Mesendoderm (in vitro differentiated cells): ENCODE data around the gene RHOA.
A peak's percentile ranks its signal among the peaks of the same experiment; 100 is the strongest.

Experiments used
- DNase-seq: peaks from one replicate; pipeline ENCODE4 v3.0.0; 2013
- H2AK5ac ChIP-seq: 2 replicates; pipeline ENCODE4 v1.6.1; 2013; ENCODE audit warnings: low read length, inconsistent platforms
- H2BK120ac ChIP-seq: 2 replicates; pipeline ENCODE4 v1.6.1; 2013; ENCODE audit warnings: low read depth, mild to moderate bottlenecking, low read length, moderate library complexity, mixed read lengths
- H2BK15ac ChIP-seq: replicated peaks from 2 replicates; pipeline ENCODE4 v1.6.1; 2013; ENCODE audit warnings: low read depth, mild to moderate bottlenecking, moderate library complexity
- H2BK5ac ChIP-seq: 2 replicates; pipeline ENCODE4 v1.6.1; 2013; ENCODE audit warnings: low read length, inconsistent platforms
- H3K18ac ChIP-seq: 2 replicates; pipeline ENCODE4 v1.6.1; 2013; ENCODE audit warnings: mild to moderate bottlenecking, low read length, mixed read lengths
- H3K23ac ChIP-seq: one replicate; pipeline ENCODE4 v1.6.1; 2013; ENCODE audit warnings: low read length
- H3K27ac ChIP-seq: 2 replicates; pipeline ENCODE4 v1.5.1; 2013; ENCODE audit warnings: low read depth, mild to moderate bottlenecking, inconsistent platforms, low read length, moderate library complexity
- H3K27me3 ChIP-seq: 2 replicates; pipeline ENCODE4 v1.6.1; 2013; ENCODE audit warnings: low read length, control low read depth, mild to moderate bottlenecking, inconsistent platforms; ENCODE audit not compliant: insufficient read depth, poor library complexity
- H3K36me3 ChIP-seq: 2 replicates; pipeline ENCODE4 v1.6.1; 2013; ENCODE audit warnings: low read length, inconsistent platforms; ENCODE audit not compliant: control insufficient read depth, insufficient read depth
- H3K4ac ChIP-seq: one replicate; pipeline ENCODE4 v1.6.1; 2013; ENCODE audit warnings: low read depth, mild to moderate bottlenecking, low read length, moderate library complexity
- H3K4me1 ChIP-seq: 2 replicates; pipeline ENCODE4 v1.6.1; 2013; ENCODE audit warnings: low read depth, low read length, inconsistent platforms; ENCODE audit not compliant: control insufficient read depth
- H3K4me2 ChIP-seq: 2 replicates; pipeline ENCODE4 v1.6.1; 2013; ENCODE audit warnings: low read length
- H3K4me3 ChIP-seq: 2 replicates; pipeline ENCODE4 v1.5.1; 2013; ENCODE audit warnings: mild to moderate bottlenecking, low read length
- H3K56ac ChIP-seq: one replicate; pipeline ENCODE4 v1.6.1; 2013; ENCODE audit warnings: low read length
- H3K79me1 ChIP-seq: 2 replicates; pipeline ENCODE4 v1.6.1; 2013; ENCODE audit warnings: low read length, inconsistent platforms
- H3K79me2 ChIP-seq: 2 replicates; pipeline ENCODE4 v1.6.1; 2013; ENCODE audit warnings: mild to moderate bottlenecking, low read length; ENCODE audit not compliant: control insufficient read depth, insufficient read depth
- H3K9ac ChIP-seq: 2 replicates; pipeline ENCODE4 v1.6.1; 2013; ENCODE audit warnings: low read length, inconsistent platforms
- H4K5ac ChIP-seq: one replicate; pipeline ENCODE4 v1.6.1; 2013; ENCODE audit warnings: low read length
- H4K8ac ChIP-seq: one replicate; pipeline ENCODE4 v1.6.1; 2013; ENCODE audit warnings: low read depth, mild to moderate bottlenecking, control low read depth, low read length, moderate library complexity
- WGBS: extraction: QIAGEN DNeasy Blood & Tissue Kit; methylation state at CpG from one replicate; pipeline ENCODE4 v1.1.7; 2013; ENCODE audit warnings: low lambda C conversion rate, missing lambda C conversion rate; ENCODE audit not compliant: insufficient coverage; ENCODE audit errors: extremely low coverage; 5-methylcytosine and 5-hydroxymethylcytosine counted together

RHOA gene

DNA sequence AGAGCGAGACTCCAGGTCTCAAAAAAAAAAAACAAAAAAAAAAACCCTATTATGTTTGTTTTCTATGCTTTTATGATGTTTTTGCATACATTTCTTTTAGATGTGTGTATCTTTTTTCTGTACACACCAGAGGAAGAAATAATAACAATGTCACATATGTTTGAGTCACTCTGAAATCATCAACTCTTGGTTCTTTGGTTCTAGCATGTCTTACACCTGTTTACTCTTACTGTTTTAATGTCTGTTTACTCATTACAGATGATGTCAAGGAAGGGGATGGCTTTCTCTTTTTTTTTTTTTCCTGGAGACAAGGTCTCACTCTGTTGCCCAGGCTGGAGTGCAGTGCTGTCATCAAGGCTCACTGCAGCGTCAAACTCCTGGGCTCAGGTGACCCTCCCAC lies 24.1 kb downstream of the RHOA start:
- Histone ChIP-seq H3K18ac (no peak overlapping the region), H3K23ac (no peak overlapping the region), H3K4me1 (no peaks in the 10 kb centered on the region), H2AK5ac (no peak overlapping the region), H3K4me3 (no peak overlapping the region), H4K5ac (no peak overlapping the region), H4K8ac (no peak overlapping the region), H3K79me1 (peaks cover 14% of the 10 kb centered on the region), H3K27ac (no peak overlapping the region), H2BK120ac (no peak overlapping the region), H3K4me2 (no peak overlapping the region), H3K56ac (no peak overlapping the region), H3K27me3 (no peaks in the 10 kb centered on the region), H2BK5ac (no peak overlapping the region), H3K4ac (no peak overlapping the region), H2BK15ac (no peak overlapping the region), H3K79me2 (peaks cover 83% of the 10 kb centered on the region), H3K36me3 (no peaks in the 10 kb centered on the region), H3K9ac (no peak overlapping the region)
- no CpG with 5 or more reads among the region's 2 CpGs for WGBS
- no peak for DNase-seq

DNA sequence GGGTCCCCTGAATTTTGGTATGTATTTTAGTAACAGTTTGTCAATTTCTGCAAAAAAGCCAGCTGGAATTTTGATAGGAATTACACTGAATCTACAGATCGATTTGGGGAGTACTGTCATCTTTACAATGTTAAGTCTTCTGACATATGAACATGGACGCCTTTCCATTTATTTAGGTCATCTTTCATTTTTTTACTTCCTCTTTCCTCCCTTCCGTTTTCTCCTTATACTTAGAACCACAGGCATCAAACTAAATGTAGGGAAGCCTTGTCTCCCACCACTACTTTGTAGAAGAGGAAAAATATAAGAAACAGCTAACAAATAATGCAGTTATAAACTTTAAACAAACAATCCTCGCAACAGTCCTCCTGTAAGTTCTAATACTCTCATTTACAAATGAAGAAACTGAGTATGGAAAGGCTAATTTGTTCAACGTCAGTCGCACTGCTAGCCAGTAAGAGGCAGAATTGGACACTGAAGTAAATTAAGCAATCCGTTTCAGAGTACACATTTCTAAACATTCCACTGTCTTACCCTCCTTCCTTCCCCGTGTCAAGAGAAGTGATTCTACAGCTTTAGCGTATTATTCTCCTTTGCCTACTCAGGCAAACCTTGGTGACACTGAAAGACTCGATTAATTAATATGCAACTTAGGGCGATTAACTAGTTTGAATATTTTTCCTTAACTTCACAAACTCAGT lies 25.6 kb downstream of the RHOA start:
- Histone ChIP-seq H3K4me1 (no peaks in the 10 kb centered on the region), H2BK120ac (no peak overlapping the region), H3K56ac (no peak overlapping the region), H4K5ac (no peak overlapping the region), H3K4ac (no peak overlapping the region), H2BK15ac (no peak overlapping the region), H3K23ac (no peak overlapping the region), H3K36me3 (no peaks in the 10 kb centered on the region), H3K79me1 (peaks cover 10% of the 10 kb centered on the region), H3K4me2 (no peak overlapping the region), H3K79me2 (peaks cover 79% of the 10 kb centered on the region), H4K8ac (no peak overlapping the region), H3K4me3 (no peak overlapping the region), H2BK5ac (no peak overlapping the region), H2AK5ac (no peak overlapping the region), H3K27ac (no peak overlapping the region), H3K27me3 (no peaks in the 10 kb centered on the region), H3K9ac (no peak overlapping the region), H3K18ac (no peak overlapping the region)
- no peak for DNase-seq
- no CpG with 5 or more reads among the region's 11 CpGs for WGBS

- no peak overlapping the region for H3K27ac ChIP-seq
- H3K9ac ChIP-seq: no peak overlapping the region
- no peak overlapping the region for H3K18ac ChIP-seq
- H3K27me3 ChIP-seq: no peaks in the 10 kb centered on the region
- H4K8ac ChIP-seq: no peak overlapping the region
- H3K4me3 ChIP-seq: no peak overlapping the region
- H3K4me1 ChIP-seq: no peaks in the 10 kb centered on the region
- H3K36me3 ChIP-seq: no peaks in the 10 kb centered on the region
- no peak for DNase-seq
- no peak overlapping the region for H3K4me2 ChIP-seq
- no peak overlapping the region for H3K4ac ChIP-seq
- WGBS: no CpG with 5 or more reads among the region's 1 CpG
- no peak overlapping the region for H2AK5ac ChIP-seq
- H4K5ac ChIP-seq: no peak overlapping the region
- H3K56ac ChIP-seq: no peak overlapping the region
- H2BK120ac ChIP-seq: no peak overlapping the region
- H2BK5ac ChIP-seq: no peak overlapping the region
- peaks cover 10% of the 10 kb centered on the region for H3K79me1 ChIP-seq
- no peak overlapping the region for H2BK15ac ChIP-seq
- H3K79me2 ChIP-seq: peaks cover 80% of the 10 kb centered on the region
- no peak overlapping the region for H3K23ac ChIP-seq
These were observed 26.2 kb downstream of the RHOA start for GRCh38 chr3:49385617-49386016.

DNA sequence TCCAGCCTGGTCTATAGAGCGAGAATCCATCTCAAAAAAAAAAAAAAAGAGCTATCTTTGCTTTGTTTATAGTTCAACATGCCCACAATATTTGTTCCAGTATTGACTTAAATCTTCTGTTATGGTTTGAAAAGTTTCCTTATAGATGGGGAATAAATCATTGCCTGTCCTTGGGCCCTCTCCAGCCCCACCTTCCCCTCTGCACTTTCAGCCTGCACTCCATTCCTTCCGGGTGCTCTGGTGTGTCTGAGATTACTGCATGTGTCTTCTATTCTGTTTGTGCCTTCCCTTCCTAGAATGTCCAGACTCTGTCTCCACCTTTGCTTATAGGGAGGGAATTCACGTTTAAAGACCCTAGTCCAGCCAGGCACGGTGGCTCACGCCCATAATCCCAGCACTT lies 28.4 kb downstream of the RHOA start:
- Histone ChIP-seq H3K56ac (no peak overlapping the region), H3K36me3 (no peaks in the 10 kb centered on the region), H3K4me2 (no peak overlapping the region), H2BK5ac (no peak overlapping the region), H2BK120ac (no peak overlapping the region), H3K4ac (no peak overlapping the region), H3K4me3 (no peak overlapping the region), H2BK15ac (no peak overlapping the region), H3K27ac (no peak overlapping the region), H4K5ac (no peak overlapping the region), H3K79me1 (peaks cover 11% of the 10 kb centered on the region), H3K79me2 (peaks cover 74% of the 10 kb centered on the region), H3K9ac (no peak overlapping the region), H3K23ac (no peak overlapping the region), H3K18ac (no peak overlapping the region), H3K4me1 (no peaks in the 10 kb centered on the region), H2AK5ac (no peak overlapping the region), H3K27me3 (no peaks in the 10 kb centered on the region), H4K8ac (no peak overlapping the region)
- WGBS: no CpG with 5 or more reads among the region's 5 CpGs
- DNase-seq: no peak

GRCh38 chr3:49378249-49378895 lies 33.4 kb downstream of the RHOA start:
- peaks cover 4% of the 10 kb centered on the region for H3K36me3 ChIP-seq
- H4K5ac ChIP-seq: no peak overlapping the region
- no peak overlapping the region for H4K8ac ChIP-seq
- no peaks in the 10 kb centered on the region for H3K4me1 ChIP-seq
- H3K79me2 ChIP-seq: peaks cover 52% of the 10 kb centered on the region
- no peak overlapping the region for H3K9ac ChIP-seq
- H2BK5ac ChIP-seq: no peak overlapping the region
- H3K4me2 ChIP-seq: no peak overlapping the region
- H3K18ac ChIP-seq: no peak overlapping the region
- no peak overlapping the region for H3K4ac ChIP-seq
- H2BK120ac ChIP-seq: no peak overlapping the region
- H2BK15ac ChIP-seq: no peak overlapping the region
- no peaks in the 10 kb centered on the region for H3K27me3 ChIP-seq
- H3K79me1 ChIP-seq: peaks cover 11% of the 10 kb centered on the region
- no peak overlapping the region for H3K23ac ChIP-seq
- no peak overlapping the region for H2AK5ac ChIP-seq
- H3K4me3 ChIP-seq: no peak overlapping the region
- peak; percentile 47 for DNase-seq
- H3K27ac ChIP-seq: no peak overlapping the region
- H3K56ac ChIP-seq: no peak overlapping the region
- WGBS: no CpG with 5 or more reads among the region's 11 CpGs
